HG03442 (cell line): ENCODE results near the gene KCNA5.

Source experiments
- ATAC-seq: cut with Tn5 transposase; IDR thresholded peaks from one replicate; pipeline ENCODE4 v1.9.1; 2021; ENCODE audit warnings: mild to moderate bottlenecking, moderate library complexity; ENCODE audit not compliant: unreplicated experiment

Gene KCNA5

GRCh38 chr12:5027046-5027821, 16.4 kb upstream of the KCNA5 start:
- ATAC-seq: no peak

- ATAC-seq: no peak
Measured at GRCh38 chr12:5030066-5030465, 13.6 kb upstream of the KCNA5 start.

GRCh38 chr12:5031242-5031641, 12.4 kb upstream of the KCNA5 start:
- no peak for ATAC-seq

- no peak for ATAC-seq
Measured at GRCh38 chr12:5031958-5032357, 11.7 kb upstream of the KCNA5 start.

- no peak for ATAC-seq
Measured at GRCh38 chr12:5032821-5033220, 10.9 kb upstream of the KCNA5 start.

- ATAC-seq: no peak
Measured at GRCh38 chr12:5033883-5034282, 9.8 kb upstream of the KCNA5 start.

GRCh38 chr12:5034603-5035002, 9.1 kb upstream of the KCNA5 start:
- ATAC-seq: no peak

- no peak for ATAC-seq
Measured at GRCh38 chr12:5035618-5036017, 8.1 kb upstream of the KCNA5 start.

- ATAC-seq: no peak
Measured at GRCh38 chr12:5036031-5036430, 7.6 kb upstream of the KCNA5 start.

- no peak for ATAC-seq
Measured at GRCh38 chr12:5037795-5038357, 5.8 kb upstream of the KCNA5 start.

- no peak for ATAC-seq
Measured at GRCh38 chr12:5038781-5039311, 4.8 kb upstream of the KCNA5 start.

GRCh38 chr12:5039815-5040214, 3.9 kb upstream of the KCNA5 start:
- no peak for ATAC-seq

- no peak for ATAC-seq
Measured at GRCh38 chr12:5040368-5040767, 3.3 kb upstream of the KCNA5 start.

GRCh38 chr12:5044420-5045295, 979 bp downstream of the KCNA5 start:
- ATAC-seq: no peak

- ATAC-seq: no peak
Measured at GRCh38 chr12:5047094-5047493, 3.4 kb downstream of the KCNA5 start.

GRCh38 chr12:5047729-5048128, 4.0 kb downstream of the KCNA5 start:
- no peak for ATAC-seq

- ATAC-seq: no peak
Measured at GRCh38 chr12:5050542-5050941, 6.9 kb downstream of the KCNA5 start.

GRCh38 chr12:5051334-5051733, 7.7 kb downstream of the KCNA5 start:
- no peak for ATAC-seq

GRCh38 chr12:5051913-5052312, 8.2 kb downstream of the KCNA5 start:
- no peak for ATAC-seq

- ATAC-seq: no peak
Measured at GRCh38 chr12:5052348-5052747, 8.7 kb downstream of the KCNA5 start.

- no peak for ATAC-seq
Measured at GRCh38 chr12:5059358-5059757, 15.7 kb downstream of the KCNA5 start.

GRCh38 chr12:5060958-5061357, 17.3 kb downstream of the KCNA5 start:
- no peak for ATAC-seq
